Thymus (tissue), 11 donors: ENCODE measurements around the gene LMX1B. TPM values are rescaled to one million over a fixed set of nuclear protein-coding genes. Genes with fewer than 3 reads are reported as not detected.

ENCODE experiments used
- DNase-seq, 9 donors: peaks; one replicate each; pipeline ENCODE4 v3.0.0-alpha.2; 2013; ENCODE audit warnings: low spot score in 9 of 9, low read depth in 6 of 9, missing footprints in 1 of 9
- H3K27ac ChIP-seq, 2 donors: one replicate each; pipeline ENCODE4 v1.5.1; 2013; ENCODE audit warnings: control low read depth in 1 of 2, low read depth in 1 of 2, low read length in 1 of 2, mild to moderate bottlenecking in 1 of 2, moderate library complexity in 1 of 2
- H3K27me3 ChIP-seq, 2 donors: one replicate each; pipeline ENCODE4 v1.5.1; 2013; ENCODE audit warnings: low read length in 1 of 2; ENCODE audit not compliant: control insufficient read depth in 2 of 2, insufficient read depth in 1 of 2
- H3K36me3 ChIP-seq, 2 donors: one replicate each; pipeline ENCODE4 v1.5.1; 2013; ENCODE audit warnings: low read length in 1 of 2, mild to moderate bottlenecking in 1 of 2, moderate library complexity in 1 of 2; ENCODE audit not compliant: control insufficient read depth in 2 of 2, insufficient read depth in 2 of 2
- H3K4me1 ChIP-seq, 2 donors: one replicate each; pipeline ENCODE4 v1.5.1; 2013; ENCODE audit warnings: low read length in 2 of 2; ENCODE audit not compliant: control insufficient read depth in 2 of 2, insufficient read depth in 2 of 2
- H3K4me3 ChIP-seq, 2 donors: one replicate each; pipeline ENCODE4 v1.5.1; 2013; ENCODE audit warnings: low read length in 2 of 2, control low read depth in 1 of 2, mild to moderate bottlenecking in 1 of 2
- H3K9me3 ChIP-seq, 2 donors: one replicate each; pipeline ENCODE4 v1.5.1; 2013; ENCODE audit warnings: low read length in 1 of 2, mild to moderate bottlenecking in 1 of 2; ENCODE audit not compliant: control insufficient read depth in 2 of 2, insufficient read depth in 1 of 2
- WGBS: extraction: QIAGEN DNeasy Blood & Tissue Kit; methylation state at CpG from one replicate; pipeline ENCODE4 v1.1.7; 2013; 5-methylcytosine and 5-hydroxymethylcytosine counted together
- polyA plus RNA-seq: library from polyadenylated mRNA; stranded (reverse); fragments of 200-250 nt; gene quantifications from one replicate; pipeline ENCODE4 v1.2.3, GENCODE V29; 2013
- total RNA-seq: library from RNA; stranded (reverse); fragments of 120-200 nt; gene quantifications from one replicate; pipeline ENCODE4 v1.2.4, GENCODE V29; 2013
- donor health status: healthy.

LMX1B gene
- total and polyA plus RNA-seq, 2 donors = 0.02 to 0.05 TPM

DNA sequence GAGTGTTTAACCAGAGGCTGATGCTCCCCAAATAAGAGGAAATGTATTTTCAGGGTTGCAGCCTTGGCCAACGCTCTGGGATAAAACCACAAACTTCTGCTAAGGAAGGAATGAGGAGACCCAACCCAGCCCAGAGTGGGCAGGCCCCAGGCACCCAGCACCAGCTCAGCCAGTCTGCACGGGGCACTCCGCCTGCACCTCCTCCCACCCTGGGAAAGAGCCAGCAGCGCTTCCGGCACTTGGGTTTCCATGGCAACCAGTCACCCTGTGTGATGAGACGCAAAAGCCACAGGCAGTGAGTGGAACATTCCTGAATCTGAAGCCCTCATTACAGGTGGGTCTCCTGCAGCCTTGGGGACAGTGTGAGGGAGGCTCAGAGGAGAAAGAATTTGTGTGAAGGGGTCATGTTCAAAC lies 105.9 kb downstream of the LMX1B start:
- no peaks in the 10 kb centered on the region for H3K36me3 ChIP-seq
- H3K4me1 ChIP-seq = peaks cover 34 to 52% of the 10 kb centered on the region in 2 donors
- WGBS = 1% methylated on average over 6 of the region's 6 CpGs
- H3K9me3 ChIP-seq = no peaks in the 10 kb centered on the region
- H3K4me3 ChIP-seq = peak overlapping the region in 1 of 2 donors; percentile 5
- peaks cover 0 to 4% of the 10 kb centered on the region in 2 donors for H3K27me3 ChIP-seq
- peak; percentile 78 to 96 (median 90) for DNase-seq
- H3K27ac ChIP-seq = peak overlapping the region; percentile 31 to 90

GRCh38 chr9:126720036-126720435 lies 106.3 kb downstream of the LMX1B start:
- 67% methylated on average over 5 of the region's 5 CpGs for WGBS
- H3K36me3 ChIP-seq = no peaks in the 10 kb centered on the region
- H3K4me1 ChIP-seq = peaks cover 34 to 52% of the 10 kb centered on the region in 2 donors
- H3K27ac ChIP-seq = peak overlapping the region; percentile 31 to 90
- peak overlapping the region in 1 of 2 donors; percentile 5 for H3K4me3 ChIP-seq
- peaks cover 0 to 4% of the 10 kb centered on the region in 2 donors for H3K27me3 ChIP-seq
- H3K9me3 ChIP-seq = no peaks in the 10 kb centered on the region
- no peak for DNase-seq

DNA sequence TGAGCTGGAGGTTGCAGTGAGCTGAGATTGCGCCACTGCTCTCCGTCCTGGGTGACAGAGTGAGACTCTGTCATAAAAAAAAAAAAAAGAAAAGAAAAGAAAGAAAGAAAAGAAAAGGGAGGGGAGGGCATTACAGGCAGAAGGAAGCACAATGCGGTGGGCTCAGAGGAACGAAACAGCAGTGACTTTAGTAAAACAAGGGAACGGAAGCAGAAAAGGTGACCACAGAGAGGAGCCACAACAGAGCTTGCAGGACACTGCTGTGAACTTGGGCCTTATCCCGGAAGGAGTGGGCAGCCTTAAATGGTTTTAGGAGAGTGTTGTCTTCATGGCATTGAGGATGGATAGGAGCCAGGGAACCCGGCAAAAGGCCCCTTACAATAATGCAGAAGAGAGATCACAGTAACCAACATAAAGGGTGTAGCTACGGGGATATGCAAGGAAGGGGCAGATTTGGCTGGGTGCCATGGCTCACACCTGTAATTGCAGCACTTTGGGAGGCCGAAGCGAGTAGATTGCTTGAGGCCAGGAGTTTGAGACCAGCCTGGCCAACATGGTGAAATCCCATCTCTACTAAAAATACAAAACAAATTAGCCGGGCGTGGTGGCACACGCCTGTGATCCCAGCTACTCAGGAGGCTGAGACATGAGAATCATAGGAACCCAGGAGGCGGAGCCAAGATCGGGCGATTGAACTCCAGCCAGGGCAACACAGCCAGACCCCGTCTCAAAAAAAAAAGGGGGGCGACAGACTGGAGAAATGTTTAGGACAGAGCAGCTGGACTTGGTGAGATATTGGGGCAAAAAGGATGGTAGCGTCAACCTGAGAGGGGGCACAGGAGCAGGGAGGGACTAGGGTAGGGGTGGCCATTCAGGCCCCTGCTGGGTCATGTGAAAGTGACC lies 107.2 kb downstream of the LMX1B start:
- no peaks in the 10 kb centered on the region for H3K36me3 ChIP-seq
- peak in 4 of 9 donors; percentile 8 to 34 (median 18) for DNase-seq
- H3K4me3 ChIP-seq = no peak overlapping the region
- peak overlapping the region; percentile 47 to 90 for H3K27ac ChIP-seq
- peaks cover 0 to 4% of the 10 kb centered on the region in 2 donors for H3K27me3 ChIP-seq
- peaks cover 34 to 52% of the 10 kb centered on the region in 2 donors for H3K4me1 ChIP-seq
- 73% methylated on average over 19 of the region's 19 CpGs for WGBS
- H3K9me3 ChIP-seq = no peaks in the 10 kb centered on the region

- WGBS = 96% methylated on average over 4 of the region's 4 CpGs
- Histone ChIP-seq H3K4me3 (no peak overlapping the region), H3K9me3 (no peaks in the 10 kb centered on the region), H3K27me3 (peaks cover 0 to 4% of the 10 kb centered on the region in 2 donors), H3K36me3 (no peaks in the 10 kb centered on the region), H3K27ac (peak overlapping the region; percentile 90 to 95), H3K4me1 (peaks cover 34 to 52% of the 10 kb centered on the region in 2 donors)
- peak in 4 of 9 donors; percentile 53 to 61 (median 58) for DNase-seq
These were observed 107.8 kb downstream of the LMX1B start for GRCh38 chr9:126721564-126721981.

- H3K9me3 ChIP-seq = no peaks in the 10 kb centered on the region
- peaks cover 0 to 4% of the 10 kb centered on the region in 2 donors for H3K27me3 ChIP-seq
- peak overlapping the region; percentile 75 to 88 for H3K4me3 ChIP-seq
- H3K36me3 ChIP-seq = no peaks in the 10 kb centered on the region
- peaks cover 34 to 52% of the 10 kb centered on the region in 2 donors for H3K4me1 ChIP-seq
- WGBS = under 1% methylated on average over 45 of the region's 45 CpGs
- H3K27ac ChIP-seq = peak overlapping the region; percentile 90 to 95
- peak; percentile 67 to 94 (median 87) for DNase-seq
These were observed 108.7 kb downstream of the LMX1B start for GRCh38 chr9:126722252-126722921.

DNA sequence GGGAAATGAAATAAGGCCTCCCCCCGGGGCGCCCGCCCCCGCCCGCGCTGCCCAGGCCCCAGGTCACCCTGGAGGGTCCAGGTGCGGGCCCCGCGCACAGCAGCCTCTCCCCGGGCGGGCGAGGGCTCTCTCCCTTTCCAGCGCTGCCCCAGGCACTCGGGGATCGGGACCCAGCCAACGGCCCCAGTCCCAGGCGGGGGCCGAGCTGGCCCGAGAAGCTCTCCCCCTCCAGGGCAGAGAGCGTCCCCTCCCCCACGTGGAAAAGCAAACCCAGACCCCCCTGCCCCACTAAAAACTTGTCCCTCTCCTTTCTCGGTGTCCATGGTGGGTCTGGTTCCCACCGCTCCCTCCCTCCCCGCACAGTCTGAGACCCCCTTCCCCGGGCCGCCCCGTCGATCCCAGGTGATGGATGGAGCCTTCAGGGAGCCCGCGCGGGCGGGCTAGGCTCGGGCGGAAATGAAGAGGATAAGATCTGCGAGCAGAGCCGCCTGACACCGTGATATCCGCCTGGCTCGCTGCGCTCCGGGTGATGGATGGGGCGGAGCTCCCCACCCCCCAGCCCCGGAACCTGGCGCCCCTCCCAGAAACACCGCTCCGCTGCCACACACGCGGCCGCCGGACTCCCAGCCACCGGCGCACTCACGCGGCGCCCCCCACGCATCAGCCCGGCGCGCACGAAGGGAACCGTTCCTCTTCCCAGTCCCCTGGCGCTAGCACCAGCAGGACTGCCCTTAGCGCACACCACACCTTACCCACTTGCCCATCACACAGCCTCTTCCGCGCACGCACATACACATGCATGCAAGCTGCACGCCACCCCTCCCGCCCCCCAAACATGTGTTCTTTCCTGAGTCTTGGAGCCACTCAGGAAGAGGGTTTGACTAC lies 109.4 kb downstream of the LMX1B start:
- Histone ChIP-seq H3K4me1 (peaks cover 34 to 52% of the 10 kb centered on the region in 2 donors), H3K27ac (peak overlapping the region; percentile 90 to 95), H3K9me3 (no peaks in the 10 kb centered on the region), H3K27me3 (peaks cover 0 to 4% of the 10 kb centered on the region in 2 donors), H3K4me3 (peak overlapping the region; percentile 75 to 88), H3K36me3 (no peaks in the 10 kb centered on the region)
- WGBS = under 1% methylated on average over 68 of the region's 68 CpGs
- DNase-seq = peak in 7 of 9 donors; percentile 53 to 90 (median 76)

DNA sequence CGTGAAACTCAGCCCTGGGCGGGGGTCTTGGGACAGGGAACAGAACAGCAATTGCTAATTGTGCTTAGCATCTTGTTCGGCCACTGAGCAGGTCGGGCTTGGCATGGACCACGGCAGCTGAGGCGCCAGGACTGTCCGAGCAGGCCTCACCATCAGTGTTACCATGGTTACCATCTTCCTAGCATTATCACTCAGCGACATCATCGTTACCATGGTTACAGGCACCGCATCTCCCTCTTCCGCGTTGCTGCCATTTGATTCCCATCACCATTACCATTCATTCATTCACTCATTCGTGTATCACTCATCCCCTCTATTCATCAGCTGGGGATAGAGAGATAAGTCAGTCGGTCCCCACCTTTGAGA lies 110.1 kb downstream of the LMX1B start:
- Histone ChIP-seq H3K4me1 (peaks cover 34 to 49% of the 10 kb centered on the region in 2 donors), H3K27ac (peak overlapping the region in 1 of 2 donors; percentile 69), H3K27me3 (peaks cover 0 to 4% of the 10 kb centered on the region in 2 donors), H3K36me3 (no peaks in the 10 kb centered on the region), H3K9me3 (no peaks in the 10 kb centered on the region), H3K4me3 (peak overlapping the region; percentile 75 to 88)
- DNase-seq = peak in 3 of 9 donors; percentile 25 to 41 (median 29)
- WGBS = 78% methylated on average over 14 of the region's 14 CpGs

DNA sequence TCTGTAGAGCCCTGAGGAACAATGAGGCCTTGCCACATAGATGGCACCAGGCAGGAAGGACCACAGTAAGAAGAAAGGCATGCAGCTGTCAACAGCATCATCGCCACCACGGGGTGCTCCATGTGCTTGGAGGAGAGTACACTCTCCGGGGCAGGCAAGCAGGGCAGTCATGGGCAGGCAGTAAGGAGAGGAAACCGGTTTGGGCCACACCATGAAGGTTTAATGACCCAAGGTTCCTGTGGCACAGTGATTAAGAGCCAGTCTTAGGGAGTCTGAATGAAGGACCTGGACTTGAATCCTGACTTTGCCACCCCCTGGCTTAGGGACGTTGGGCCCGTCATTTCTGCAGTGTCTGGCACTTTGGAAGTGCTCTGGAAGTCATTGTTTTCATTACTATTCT lies 110.5 kb downstream of the LMX1B start:
- no peaks in the 10 kb centered on the region for H3K36me3 ChIP-seq
- no peak overlapping the region for H3K27ac ChIP-seq
- peaks cover 31 to 45% of the 10 kb centered on the region in 2 donors for H3K4me1 ChIP-seq
- 89% methylated on average over 6 of the region's 6 CpGs for WGBS
- no peaks in the 10 kb centered on the region for H3K9me3 ChIP-seq
- DNase-seq = no peak
- peaks cover 0 to 4% of the 10 kb centered on the region in 2 donors for H3K27me3 ChIP-seq
- H3K4me3 ChIP-seq = no peak overlapping the region
